ENCODE results near the gene ADAMTS17. TPM values are rescaled to one million over a fixed set of nuclear protein-coding genes. Genes with fewer than 3 reads are reported as not detected.

Gene ADAMTS17
- total RNA-seq, 2 experiments from 2014 or later: 0.81 to 1.0 TPM

GRCh38 chr15:100330629-100331215 lies 11.1 kb downstream of the ADAMTS17 start:
- H3K36me3 Mint-ChIP-seq (ENCODE audit: low read depth): no peaks in the 10 kb centered on the region
- H3K27me3 Mint-ChIP-seq (ENCODE audit: low read depth): no peaks in the 10 kb centered on the region
- CTCF ChIA-PET: interaction anchor here (1.4 to 5.0 kb wide), 3 partner anchors 8 to 19 kb away, joined by 4 to 22 read pairs (median 9); no protein-coding TSS in a partner anchor
- H3K9me3 Mint-ChIP-seq: no peaks in the 10 kb centered on the region
- H3K27ac Mint-ChIP-seq: no peak overlapping the region
- intact Hi-C loops (cut with micrococcal nuclease): loop anchor here (1.0 to 10.0 kb wide), 3 partner anchors 12 to 626 kb away; partner anchors contain the start of gene LYSMD4
- peaks cover 69% of the 10 kb centered on the region for H3K4me1 Mint-ChIP-seq (ENCODE audit: low read depth)
- peak; percentile 63 for DNase-seq
- H3K4me3 Mint-ChIP-seq: peak overlapping the region; percentile 45

- Mint-ChIP-seq H3K36me3 (ENCODE audit: low read depth) (no peaks in the 10 kb centered on the region), H3K27ac (no peak overlapping the region), H3K4me1 (ENCODE audit: low read depth) (peaks cover 65% of the 10 kb centered on the region), H3K9me3 (no peaks in the 10 kb centered on the region), H3K27me3 (ENCODE audit: low read depth) (no peaks in the 10 kb centered on the region), H3K4me3 (peak overlapping the region; percentile 45)
- intact Hi-C loops (cut with micrococcal nuclease): loop anchor here (1.0 to 10.0 kb wide), 3 partner anchors 12 to 625 kb away; partner anchors contain the start of gene LYSMD4
- peak; percentile 67 for DNase-seq
- CTCF ChIA-PET: interaction anchor here (0.6 to 5.0 kb wide), 4 partner anchors 9 to 270 kb away, joined by 3 to 22 read pairs (median 6); no protein-coding TSS in a partner anchor
Observed at GRCh38 chr15:100330221-100330620, 11.6 kb downstream of the ADAMTS17 start.

- no peak overlapping the region for H3K27ac Mint-ChIP-seq
- DNase-seq: no peak
- no peaks in the 10 kb centered on the region for H3K27me3 Mint-ChIP-seq (ENCODE audit: low read depth)
- H3K4me1 Mint-ChIP-seq (ENCODE audit: low read depth): peaks cover 51% of the 10 kb centered on the region
- H3K9me3 Mint-ChIP-seq: no peaks in the 10 kb centered on the region
- CTCF ChIA-PET: interaction anchor here (2.2 kb wide), 1 partner anchor 10 kb away, joined by 9 read pairs; no protein-coding TSS in a partner anchor
- peaks cover 2% of the 10 kb centered on the region for H3K36me3 Mint-ChIP-seq (ENCODE audit: low read depth)
- intact Hi-C loops (cut with micrococcal nuclease): no loop called here
- H3K4me3 Mint-ChIP-seq: no peak overlapping the region
Observed at GRCh38 chr15:100328796-100329195, 13.0 kb downstream of the ADAMTS17 start.

DNA sequence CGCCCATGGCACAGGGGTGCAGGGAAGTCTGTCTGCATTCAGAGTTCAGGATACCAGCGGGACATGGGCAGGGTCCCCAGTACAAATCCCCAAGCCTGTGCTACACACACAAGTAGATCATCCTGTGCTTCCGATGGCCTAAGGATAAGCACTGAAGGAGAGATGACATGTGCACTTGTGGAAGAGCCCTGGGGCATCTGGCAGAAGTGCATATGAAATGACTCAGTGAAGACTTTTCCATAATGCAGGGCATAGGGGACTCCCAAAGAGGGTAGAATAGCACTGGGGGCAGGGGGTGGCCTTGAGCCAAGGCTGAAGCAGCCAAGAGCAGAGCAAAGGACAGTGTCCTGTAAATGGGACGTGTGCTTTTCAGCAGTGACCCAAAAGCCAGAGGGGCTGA lies 22.9 kb downstream of the ADAMTS17 start:
- Mint-ChIP-seq H3K36me3 (ENCODE audit: low read depth) (peaks cover 27% of the 10 kb centered on the region), H3K4me1 (ENCODE audit: low read depth) (no peaks in the 10 kb centered on the region), H3K27me3 (ENCODE audit: low read depth) (no peaks in the 10 kb centered on the region), H3K4me3 (no peak overlapping the region), H3K9me3 (peaks cover 5% of the 10 kb centered on the region), H3K27ac (no peak overlapping the region)
- no peak for DNase-seq
- CTCF ChIA-PET: no interaction called here
- intact Hi-C loops (cut with micrococcal nuclease): no loop called here

DNA sequence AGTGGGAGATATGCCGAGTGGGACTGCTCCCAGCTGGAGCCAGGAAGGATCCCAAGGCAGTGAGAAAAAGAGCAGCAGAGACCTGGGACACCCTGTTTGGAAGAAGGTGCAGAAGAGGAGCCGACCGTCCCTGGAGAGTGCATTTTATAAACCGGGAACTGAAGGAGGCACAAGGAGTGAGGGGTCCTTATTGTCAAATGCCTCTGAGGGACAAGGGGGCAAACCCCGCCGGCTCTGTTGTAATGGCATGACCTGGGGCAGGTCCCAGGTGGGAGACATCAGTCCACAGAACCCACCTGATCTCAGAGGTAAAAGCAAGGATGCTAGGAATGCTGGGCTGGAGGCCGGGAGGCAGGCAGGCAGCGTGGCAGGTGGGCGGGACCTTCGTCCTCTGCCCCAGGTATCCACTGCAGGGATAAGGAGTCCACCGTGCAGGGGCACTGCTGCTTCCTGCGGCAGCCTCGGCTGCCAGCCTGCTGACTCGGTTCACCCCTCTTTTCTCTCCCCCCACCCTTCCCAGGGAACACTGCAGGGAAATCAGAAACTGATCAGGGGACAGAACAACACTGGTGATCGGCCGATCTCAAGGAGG lies 26.9 kb downstream of the ADAMTS17 start:
- no peak for DNase-seq
- intact Hi-C loops (cut with micrococcal nuclease): no loop called here
- H3K9me3 Mint-ChIP-seq: peaks cover 2% of the 10 kb centered on the region
- H3K4me1 Mint-ChIP-seq (ENCODE audit: low read depth): no peaks in the 10 kb centered on the region
- CTCF ChIA-PET: no interaction called here
- H3K27me3 Mint-ChIP-seq (ENCODE audit: low read depth): no peaks in the 10 kb centered on the region
- peaks cover 26% of the 10 kb centered on the region for H3K36me3 Mint-ChIP-seq (ENCODE audit: low read depth)
- H3K27ac Mint-ChIP-seq: no peak overlapping the region
- no peak overlapping the region for H3K4me3 Mint-ChIP-seq

DNA sequence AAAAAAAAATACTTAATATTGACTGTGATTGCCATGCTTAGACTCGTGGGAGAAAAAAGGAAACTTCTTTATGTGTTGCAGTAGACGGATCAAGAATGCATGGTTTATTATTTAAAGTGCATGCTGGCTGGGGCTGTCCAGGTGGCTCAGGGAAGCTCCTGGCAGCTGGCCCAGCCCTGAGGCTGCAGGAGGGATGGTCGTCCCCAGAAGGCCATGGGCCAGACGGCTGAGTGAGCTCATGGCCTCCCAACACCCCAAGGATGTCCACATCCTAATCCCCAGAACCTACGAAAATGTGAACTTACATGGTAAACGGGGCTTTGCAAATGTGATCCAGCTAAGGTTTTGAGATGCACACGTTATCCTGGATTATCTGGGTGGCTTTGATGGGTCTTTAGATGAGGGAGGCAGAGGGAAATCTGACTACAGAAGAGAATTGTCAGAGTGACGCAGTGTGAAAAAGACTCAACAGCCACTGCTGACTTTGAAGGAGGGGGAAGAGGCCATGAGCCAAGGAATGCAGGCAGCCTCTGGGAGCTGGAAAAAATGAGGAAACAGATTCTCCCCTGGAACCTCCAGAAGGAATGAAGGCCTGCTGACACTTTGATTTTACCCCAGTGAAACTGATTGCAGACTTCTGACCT lies 29.8 kb downstream of the ADAMTS17 start:
- Mint-ChIP-seq H3K9me3 (no peaks in the 10 kb centered on the region), H3K27ac (no peak overlapping the region), H3K36me3 (ENCODE audit: low read depth) (peaks cover 15% of the 10 kb centered on the region), H3K4me1 (ENCODE audit: low read depth) (peaks cover 5% of the 10 kb centered on the region), H3K4me3 (no peak overlapping the region), H3K27me3 (ENCODE audit: low read depth) (no peaks in the 10 kb centered on the region)
- intact Hi-C loops (cut with micrococcal nuclease): no loop called here
- CTCF ChIA-PET: interaction anchor here (0.8 kb wide), 1 partner anchor 30 kb away, joined by 3 read pairs; the partner anchor contains the start of gene ADAMTS17
- DNase-seq: no peak

- CTCF ChIA-PET: interaction anchor here (0.8 kb wide), 1 partner anchor 31 kb away, joined by 3 read pairs; the partner anchor contains the start of gene ADAMTS17
- no peak overlapping the region for H3K27ac Mint-ChIP-seq
- DNase-seq: no peak
- intact Hi-C loops (cut with micrococcal nuclease): no loop called here
- no peaks in the 10 kb centered on the region for H3K27me3 Mint-ChIP-seq (ENCODE audit: low read depth)
- peaks cover 5% of the 10 kb centered on the region for H3K4me1 Mint-ChIP-seq (ENCODE audit: low read depth)
- H3K9me3 Mint-ChIP-seq: no peaks in the 10 kb centered on the region
- H3K4me3 Mint-ChIP-seq: no peak overlapping the region
- peaks cover 17% of the 10 kb centered on the region for H3K36me3 Mint-ChIP-seq (ENCODE audit: low read depth)
Observed at GRCh38 chr15:100311154-100311625, 30.6 kb downstream of the ADAMTS17 start.

GRCh38 chr15:100310513-100311153 lies 31.1 kb downstream of the ADAMTS17 start:
- CTCF ChIA-PET: no interaction called here
- H3K27ac Mint-ChIP-seq: no peak overlapping the region
- no peaks in the 10 kb centered on the region for H3K27me3 Mint-ChIP-seq (ENCODE audit: low read depth)

GRCh38 chr15:100310041-100310405 lies 31.8 kb downstream of the ADAMTS17 start:
- intact Hi-C loops (cut with micrococcal nuclease): no loop called here
- Mint-ChIP-seq H3K9me3 (no peaks in the 10 kb centered on the region), H3K27ac (no peak overlapping the region), H3K4me1 (ENCODE audit: low read depth) (peaks cover 5% of the 10 kb centered on the region), H3K36me3 (ENCODE audit: low read depth) (peaks cover 17% of the 10 kb centered on the region), H3K27me3 (ENCODE audit: low read depth) (no peaks in the 10 kb centered on the region), H3K4me3 (no peak overlapping the region)
- CTCF ChIA-PET: no interaction called here
- DNase-seq: no peak

More at GRCh38 chr15:100310513-100311153, 31.1 kb downstream of the ADAMTS17 start:
- intact Hi-C loops (cut with micrococcal nuclease): no loop called here
- peaks cover 17% of the 10 kb centered on the region for H3K36me3 Mint-ChIP-seq (ENCODE audit: low read depth)
- no peak for DNase-seq
- no peak overlapping the region for H3K4me3 Mint-ChIP-seq
- no peaks in the 10 kb centered on the region for H3K9me3 Mint-ChIP-seq
- peaks cover 5% of the 10 kb centered on the region for H3K4me1 Mint-ChIP-seq (ENCODE audit: low read depth)

- peaks cover 13% of the 10 kb centered on the region for H3K36me3 Mint-ChIP-seq (ENCODE audit: low read depth)
- peaks cover 5% of the 10 kb centered on the region for H3K4me1 Mint-ChIP-seq (ENCODE audit: low read depth)
- DNase-seq: no peak
- CTCF ChIA-PET: no interaction called here
- H3K27ac Mint-ChIP-seq: no peak overlapping the region
- no peaks in the 10 kb centered on the region for H3K9me3 Mint-ChIP-seq
- no peak overlapping the region for H3K4me3 Mint-ChIP-seq
- no peaks in the 10 kb centered on the region for H3K27me3 Mint-ChIP-seq (ENCODE audit: low read depth)
- intact Hi-C loops (cut with micrococcal nuclease): no loop called here
Observed at GRCh38 chr15:100309109-100310040, 32.4 kb downstream of the ADAMTS17 start.

DNA sequence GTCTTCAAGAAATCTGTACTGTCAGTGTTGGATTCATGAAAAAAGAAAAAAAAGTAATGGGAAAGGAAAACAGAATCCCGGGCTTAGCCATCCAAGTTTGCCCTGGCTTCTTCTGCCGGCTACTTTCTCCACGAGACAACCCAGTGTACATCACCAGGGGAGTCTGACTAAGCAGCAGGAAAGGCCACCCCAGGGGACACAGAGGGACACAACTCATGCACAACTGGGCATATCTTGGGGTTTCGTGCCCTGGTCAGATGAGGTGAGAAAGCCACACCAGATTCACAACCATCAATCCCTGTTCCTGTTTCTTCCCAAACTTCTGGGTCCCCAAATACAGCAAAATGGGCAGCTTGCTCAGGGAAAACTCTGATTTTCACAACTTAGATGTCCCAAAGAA lies 33.2 kb downstream of the ADAMTS17 start:
- no peak overlapping the region for H3K4me3 Mint-ChIP-seq
- peaks cover 13% of the 10 kb centered on the region for H3K36me3 Mint-ChIP-seq (ENCODE audit: low read depth)
- H3K9me3 Mint-ChIP-seq: no peaks in the 10 kb centered on the region
- CTCF ChIA-PET: interaction anchor here (0.6 kb wide), 1 partner anchor 230 kb away, joined by 3 read pairs; no protein-coding TSS in a partner anchor
- no peak for DNase-seq
- no peaks in the 10 kb centered on the region for H3K27me3 Mint-ChIP-seq (ENCODE audit: low read depth)
- peaks cover 5% of the 10 kb centered on the region for H3K4me1 Mint-ChIP-seq (ENCODE audit: low read depth)
- no peak overlapping the region for H3K27ac Mint-ChIP-seq
- intact Hi-C loops (cut with micrococcal nuclease): no loop called here

Measured in activated naive CD4-positive, alpha-beta T cell treated with anti-CD3 and anti-CD28 coated beads for 36 hours (primary cell).